Measurements from ENCODE around the gene FMN1.

FMN1 gene

GRCh38 chr15:32941823-32942222, 252.7 kb downstream of the FMN1 start:
- no peak for DNase-seq (ENCODE audit: insufficient read length, low spot score)
- FAIRE-seq = no peak

- DNase-seq (ENCODE audit: insufficient read length, low spot score) = no peak
- FAIRE-seq = no peak
Measured at GRCh38 chr15:32936976-32937375, 257.5 kb downstream of the FMN1 start.

- DNase-seq (ENCODE audit: insufficient read length, low spot score) = no peak
- FAIRE-seq = peak; percentile 85
Measured at GRCh38 chr15:32936283-32936918, 258.1 kb downstream of the FMN1 start.

- FAIRE-seq = no peak
Measured at GRCh38 chr15:32935139-32935538, 259.4 kb downstream of the FMN1 start.

GRCh38 chr15:32933236-32933635, 261.3 kb downstream of the FMN1 start:
- FAIRE-seq (no peak), DNase-seq (ENCODE audit: insufficient read length, low spot score) (no peak)

More at GRCh38 chr15:32935139-32935538, 259.4 kb downstream of the FMN1 start:
- no peak for DNase-seq (ENCODE audit: insufficient read length, low spot score)

- FAIRE-seq = no peak
- no peak for DNase-seq (ENCODE audit: insufficient read length, low spot score)
Measured at GRCh38 chr15:32928876-32929275, 265.6 kb downstream of the FMN1 start.

- FAIRE-seq (no peak), DNase-seq (ENCODE audit: insufficient read length, low spot score) (no peak)
Measured at GRCh38 chr15:32927124-32927523, 267.4 kb downstream of the FMN1 start.

GRCh38 chr15:32923176-32923575, 271.3 kb downstream of the FMN1 start:
- DNase-seq (ENCODE audit: insufficient read length, low spot score) = no peak
- no peak for FAIRE-seq

GRCh38 chr15:32922541-32922940, 272.0 kb downstream of the FMN1 start:
- FAIRE-seq (no peak), DNase-seq (ENCODE audit: insufficient read length, low spot score) (no peak)

- DNase-seq (ENCODE audit: insufficient read length, low spot score) (no peak), FAIRE-seq (peak; percentile 40)
Measured at GRCh38 chr15:32919749-32920414, 274.6 kb downstream of the FMN1 start.

GRCh38 chr15:32918547-32918946, 276.0 kb downstream of the FMN1 start:
- no peak for FAIRE-seq
- DNase-seq (ENCODE audit: insufficient read length, low spot score) = no peak

GRCh38 chr15:32910839-32911238, 283.7 kb downstream of the FMN1 start:
- DNase-seq (ENCODE audit: insufficient read length, low spot score) (no peak), FAIRE-seq (no peak)

GRCh38 chr15:32909431-32909830, 285.1 kb downstream of the FMN1 start:
- DNase-seq (ENCODE audit: insufficient read length, low spot score) (no peak), FAIRE-seq (peak; percentile 81)

- no peak for FAIRE-seq
- no peak for DNase-seq (ENCODE audit: insufficient read length, low spot score)
Measured at GRCh38 chr15:32908872-32909271, 285.6 kb downstream of the FMN1 start.

- FAIRE-seq (peak; percentile 96), DNase-seq (ENCODE audit: insufficient read length, low spot score) (peak; percentile 42)
Measured at GRCh38 chr15:32908135-32908801, 286.2 kb downstream of the FMN1 start.

GRCh38 chr15:32905481-32905880, 289.0 kb downstream of the FMN1 start:
- DNase-seq (ENCODE audit: insufficient read length, low spot score) = no peak
- no peak for FAIRE-seq

GRCh38 chr15:32904448-32904847, 290.1 kb downstream of the FMN1 start:
- no peak for DNase-seq (ENCODE audit: insufficient read length, low spot score)
- FAIRE-seq = peak; percentile 42

- DNase-seq (ENCODE audit: insufficient read length, low spot score) (no peak), FAIRE-seq (peak; percentile 49)
Measured at GRCh38 chr15:32903591-32904290, 290.8 kb downstream of the FMN1 start.

GRCh38 chr15:32901995-32902394, 292.5 kb downstream of the FMN1 start:
- no peak for FAIRE-seq
- no peak for DNase-seq (ENCODE audit: insufficient read length, low spot score)

GRCh38 chr15:32901192-32901591, 293.3 kb downstream of the FMN1 start:
- DNase-seq (ENCODE audit: insufficient read length, low spot score) (no peak), FAIRE-seq (no peak)

GRCh38 chr15:32899126-32899596, 295.4 kb downstream of the FMN1 start:
- DNase-seq (ENCODE audit: insufficient read length, low spot score) (no peak), FAIRE-seq (no peak)
